ENCODE data around the gene SMARCD3. TPM values are rescaled to one million over a fixed set of nuclear protein-coding genes. Genes with fewer than 3 reads are reported as not detected.

The SMARCD3 gene
- total RNA-seq, 1 donor from 2014 or later = 52.9 TPM

DNA sequence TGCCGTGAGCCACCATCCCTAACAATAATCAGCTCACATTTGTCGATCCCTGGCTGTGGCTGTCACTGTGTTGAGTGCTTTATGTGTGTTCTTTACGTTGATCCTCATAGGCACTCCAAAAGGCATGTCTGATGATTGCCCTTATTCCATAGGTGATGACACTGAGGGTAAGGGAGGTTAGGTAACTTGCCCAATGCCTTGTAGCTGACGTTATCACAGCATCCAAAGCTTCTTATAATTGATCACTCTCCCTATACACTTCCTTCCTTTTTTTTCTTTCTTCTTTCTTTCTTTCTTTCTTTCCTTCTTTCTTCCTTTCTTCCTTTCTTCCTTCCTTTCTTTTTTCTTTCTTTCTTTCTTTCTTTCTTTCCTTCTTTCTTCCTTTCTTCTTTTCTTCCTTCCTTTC, 41.9 kb upstream of the SMARCD3 start:
- DNase-seq (ENCODE audit: low spot score, unreplicated experiment) = no peak
- Mint-ChIP-seq H3K36me3 (ENCODE audit: insufficient read depth) (no peaks in the 10 kb centered on the region), H3K27me3 (peaks cover 33% of the 10 kb centered on the region), H3K4me1 (ENCODE audit: low read depth) (no peaks in the 10 kb centered on the region), H3K9me3 (ENCODE audit: low read depth) (no peaks in the 10 kb centered on the region), H3K27ac (no peak overlapping the region), H3K4me3 (ENCODE audit: low read depth) (no peak overlapping the region)
- TF ChIP-seq, protein P1, sequence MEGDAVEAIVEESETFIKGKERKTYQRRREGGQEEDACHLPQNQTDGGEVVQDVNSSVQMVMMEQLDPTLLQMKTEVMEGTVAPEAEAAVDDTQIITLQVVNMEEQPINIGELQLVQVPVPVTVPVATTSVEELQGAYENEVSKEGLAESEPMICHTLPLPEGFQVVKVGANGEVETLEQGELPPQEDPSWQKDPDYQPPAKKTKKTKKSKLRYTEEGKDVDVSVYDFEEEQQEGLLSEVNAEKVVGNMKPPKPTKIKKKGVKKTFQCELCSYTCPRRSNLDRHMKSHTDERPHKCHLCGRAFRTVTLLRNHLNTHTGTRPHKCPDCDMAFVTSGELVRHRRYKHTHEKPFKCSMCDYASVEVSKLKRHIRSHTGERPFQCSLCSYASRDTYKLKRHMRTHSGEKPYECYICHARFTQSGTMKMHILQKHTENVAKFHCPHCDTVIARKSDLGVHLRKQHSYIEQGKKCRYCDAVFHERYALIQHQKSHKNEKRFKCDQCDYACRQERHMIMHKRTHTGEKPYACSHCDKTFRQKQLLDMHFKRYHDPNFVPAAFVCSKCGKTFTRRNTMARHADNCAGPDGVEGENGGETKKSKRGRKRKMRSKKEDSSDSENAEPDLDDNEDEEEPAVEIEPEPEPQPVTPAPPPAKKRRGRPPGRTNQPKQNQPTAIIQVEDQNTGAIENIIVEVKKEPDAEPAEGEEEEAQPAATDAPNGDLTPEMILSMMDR (IDR thresholded peaks at IDR 0.05; ENCODE audit: unreplicated experiment) = no peak

DNA sequence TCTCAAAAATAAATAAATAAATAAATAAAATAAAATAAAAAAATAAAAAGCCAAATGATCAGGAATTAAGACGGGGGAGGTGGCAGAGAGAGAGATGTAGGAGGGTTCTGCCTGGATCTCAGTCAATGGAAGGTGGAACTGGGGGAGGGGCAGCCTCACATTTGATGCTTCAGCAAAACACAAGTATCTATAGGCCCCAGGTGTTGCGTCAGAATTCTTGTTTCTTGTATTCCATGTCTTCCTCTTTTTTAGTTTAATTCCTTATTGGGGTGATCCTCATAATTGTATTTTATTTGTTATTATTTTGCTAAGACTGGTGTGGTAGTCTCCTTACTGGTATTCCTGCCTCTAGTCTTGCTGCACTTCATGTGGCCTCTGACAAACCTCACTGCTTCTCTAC, 41.4 kb upstream of the SMARCD3 start:
- Mint-ChIP-seq H3K27me3 (peaks cover 33% of the 10 kb centered on the region), H3K9me3 (ENCODE audit: low read depth) (no peaks in the 10 kb centered on the region), H3K4me3 (ENCODE audit: low read depth) (no peak overlapping the region), H3K4me1 (ENCODE audit: low read depth) (no peaks in the 10 kb centered on the region), H3K36me3 (ENCODE audit: insufficient read depth) (no peaks in the 10 kb centered on the region), H3K27ac (no peak overlapping the region)
- DNase-seq (ENCODE audit: low spot score, unreplicated experiment) = no peak
- TF ChIP-seq, protein P1 (IDR thresholded peaks at IDR 0.05; ENCODE audit: unreplicated experiment) = no peak

DNA sequence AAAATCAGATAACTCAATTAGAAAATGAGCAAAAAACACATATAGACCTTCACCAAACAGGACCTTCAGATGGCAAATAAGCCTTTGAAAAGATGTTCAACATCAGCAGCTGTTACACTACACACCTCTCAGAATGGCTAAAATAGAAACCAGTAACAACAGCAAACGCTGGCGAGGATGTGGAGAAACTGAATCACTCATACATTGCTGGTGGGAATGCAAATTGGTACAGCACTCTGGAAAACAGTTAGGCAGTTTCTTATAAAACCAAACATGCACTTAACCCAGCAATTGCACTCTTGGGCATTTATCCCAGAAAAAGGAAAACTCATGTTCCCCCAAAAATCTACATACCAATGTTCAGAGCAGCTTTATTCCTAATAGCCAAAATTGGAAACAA, 37.7 kb upstream of the SMARCD3 start:
- H3K27ac Mint-ChIP-seq = no peak overlapping the region
- DNase-seq (ENCODE audit: low spot score, unreplicated experiment) = no peak
- TF ChIP-seq, protein P1 (IDR thresholded peaks at IDR 0.05; ENCODE audit: unreplicated experiment) = no peak
- H3K36me3 Mint-ChIP-seq (ENCODE audit: insufficient read depth) = no peaks in the 10 kb centered on the region
- H3K4me3 Mint-ChIP-seq (ENCODE audit: low read depth) = no peak overlapping the region
- H3K4me1 Mint-ChIP-seq (ENCODE audit: low read depth) = no peaks in the 10 kb centered on the region
- peaks cover 30% of the 10 kb centered on the region for H3K27me3 Mint-ChIP-seq
- peaks cover 5% of the 10 kb centered on the region for H3K9me3 Mint-ChIP-seq (ENCODE audit: low read depth)

DNA sequence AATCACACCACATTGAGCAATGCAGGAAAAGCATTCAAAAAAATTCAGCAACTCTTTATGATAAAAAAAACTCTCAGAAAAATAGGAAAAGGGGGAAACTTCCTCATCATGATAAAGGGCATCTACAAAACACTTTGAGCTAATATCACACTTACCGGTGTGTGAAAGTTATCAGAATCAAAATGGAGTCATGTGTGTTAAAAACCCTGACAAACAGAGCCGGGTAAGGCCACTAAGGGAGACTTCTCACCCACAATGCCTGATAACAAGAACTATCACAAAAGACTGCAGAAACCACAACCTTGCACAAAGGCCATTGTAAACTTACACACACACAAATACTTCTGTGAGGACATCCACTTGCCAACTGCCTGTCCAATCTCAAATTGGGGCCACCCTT, 34.8 kb upstream of the SMARCD3 start:
- peaks cover 5% of the 10 kb centered on the region for H3K9me3 Mint-ChIP-seq (ENCODE audit: low read depth)
- H3K27me3 Mint-ChIP-seq = peaks cover 50% of the 10 kb centered on the region
- no peaks in the 10 kb centered on the region for H3K4me1 Mint-ChIP-seq (ENCODE audit: low read depth)
- TF ChIP-seq, protein P1 (IDR thresholded peaks at IDR 0.05; ENCODE audit: unreplicated experiment) = no peak
- no peaks in the 10 kb centered on the region for H3K36me3 Mint-ChIP-seq (ENCODE audit: insufficient read depth)
- H3K4me3 Mint-ChIP-seq (ENCODE audit: low read depth) = no peak overlapping the region
- DNase-seq (ENCODE audit: low spot score, unreplicated experiment) = no peak
- no peak overlapping the region for H3K27ac Mint-ChIP-seq

DNA sequence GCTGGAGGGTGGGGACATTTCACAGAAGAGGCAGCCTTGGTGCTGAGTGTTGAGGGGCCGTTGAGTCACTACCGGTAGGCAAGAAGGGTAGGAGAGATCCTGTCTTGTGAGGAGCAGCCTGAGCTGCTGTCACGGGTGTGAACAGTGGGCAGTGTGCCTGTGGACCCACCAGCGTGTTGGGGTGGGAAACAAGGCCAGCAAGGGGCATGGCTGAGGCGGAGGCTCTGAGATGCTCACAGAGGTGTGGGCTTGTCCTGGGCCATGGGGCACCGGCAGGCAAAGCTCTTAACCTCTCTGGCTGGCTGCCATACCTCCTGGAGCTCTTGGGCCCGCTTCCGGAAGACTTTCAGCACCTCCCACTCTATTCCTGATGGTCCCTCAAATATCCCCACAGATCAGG, 33.6 kb upstream of the SMARCD3 start:
- Mint-ChIP-seq H3K4me3 (ENCODE audit: low read depth) (no peak overlapping the region), H3K4me1 (ENCODE audit: low read depth) (peaks cover 2% of the 10 kb centered on the region), H3K36me3 (ENCODE audit: insufficient read depth) (no peaks in the 10 kb centered on the region), H3K9me3 (ENCODE audit: low read depth) (peaks cover 5% of the 10 kb centered on the region), H3K27me3 (peaks cover 52% of the 10 kb centered on the region), H3K27ac (no peak overlapping the region)
- no peak for DNase-seq (ENCODE audit: low spot score, unreplicated experiment)
- TF ChIP-seq, protein P1 (IDR thresholded peaks at IDR 0.05; ENCODE audit: unreplicated experiment) = no peak

Data from progenitor cell of endocrine pancreas (in vitro differentiated cells).